ENCODE data around the gene UNC5A. TPM values are rescaled to one million over a fixed set of nuclear protein-coding genes. Genes with fewer than 3 reads are reported as not detected.

Gene UNC5A
- total RNA-seq (2014; rRNA removed; shearing (Covaris generic)), result 0.05 and 0.12 TPM in 2 replicates

DNA sequence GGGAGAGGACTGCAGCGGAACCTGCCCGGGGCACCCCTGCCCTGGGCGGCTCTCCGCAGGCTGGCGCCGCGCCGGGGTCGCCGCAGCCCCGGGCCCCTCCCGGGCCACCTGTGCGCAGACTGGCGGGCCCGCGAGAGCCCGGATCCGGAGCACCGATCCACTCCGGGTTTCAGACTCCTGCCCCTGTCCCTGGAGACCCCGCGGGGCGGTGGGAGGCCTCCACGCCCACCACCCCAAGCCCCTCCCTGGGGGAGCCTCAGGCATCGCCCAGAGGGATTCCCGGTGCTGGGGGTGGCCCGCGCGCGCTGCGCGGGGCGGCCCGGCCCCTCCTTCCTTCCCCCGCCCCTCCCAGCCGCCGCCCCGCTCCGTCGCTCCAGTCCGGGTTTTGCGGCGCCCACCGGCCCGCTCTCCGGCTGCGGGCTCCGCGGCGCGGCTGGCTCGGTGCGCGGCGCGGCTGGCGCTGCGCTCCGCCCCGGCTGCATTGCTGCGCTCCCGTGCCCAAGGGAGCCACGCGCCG, at the start of gene UNC5A:
TSS of gene UNC5A (plus strand) at position 479 of the 517 bp plus-strand sequence. CDS start 192 bp downstream, outside the sequence.
- DNase-seq (ENCODE audit: low read depth), result no peak

DNA sequence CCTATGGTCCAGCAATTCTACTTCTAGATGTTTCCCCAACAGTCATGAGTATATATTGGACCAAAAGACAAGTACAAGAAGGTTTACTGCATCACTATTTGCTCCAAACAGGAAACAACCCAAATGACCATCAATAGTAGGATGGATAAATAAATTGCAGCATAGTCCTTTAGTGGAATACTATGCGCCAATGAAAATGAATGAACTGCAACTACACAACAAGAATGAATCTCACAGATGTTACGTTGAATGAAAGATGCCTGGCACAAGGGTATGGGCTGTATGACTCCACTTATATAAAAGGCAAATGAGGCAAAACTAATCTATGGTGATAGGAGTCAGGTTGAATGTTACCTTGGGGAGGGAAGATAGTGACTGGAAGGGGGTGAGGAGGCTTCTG, 48.6 kb upstream of the UNC5A start:
- no peak for DNase-seq (ENCODE audit: low read depth)

GRCh38 chr5:176762489-176762888, 47.9 kb upstream of the UNC5A start:
- DNase-seq (ENCODE audit: low read depth), result peak; percentile 22

DNA sequence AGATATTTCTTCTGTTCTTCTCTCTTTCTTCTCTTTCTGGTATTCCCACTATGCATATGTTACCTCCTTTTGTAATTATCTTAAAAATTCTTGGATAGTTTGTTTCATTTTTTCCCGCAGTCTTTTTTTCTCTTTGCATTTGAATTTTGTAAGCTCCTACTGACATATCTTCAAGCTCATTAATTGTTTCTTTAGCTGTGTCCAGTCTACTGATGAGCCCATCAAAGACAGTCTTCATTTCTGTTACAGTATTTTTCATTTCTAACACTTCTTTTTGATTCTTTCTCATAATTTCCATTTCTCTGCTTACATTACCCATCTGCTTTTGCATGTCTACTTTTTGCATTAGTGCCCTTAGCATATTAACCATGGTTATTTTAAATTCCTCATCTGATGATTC, 44.7 kb upstream of the UNC5A start:
- DNase-seq (ENCODE audit: low read depth), result no peak

- no peak for DNase-seq (ENCODE audit: low read depth)
Observed at GRCh38 chr5:176768174-176768970, 42.0 kb upstream of the UNC5A start.

DNA sequence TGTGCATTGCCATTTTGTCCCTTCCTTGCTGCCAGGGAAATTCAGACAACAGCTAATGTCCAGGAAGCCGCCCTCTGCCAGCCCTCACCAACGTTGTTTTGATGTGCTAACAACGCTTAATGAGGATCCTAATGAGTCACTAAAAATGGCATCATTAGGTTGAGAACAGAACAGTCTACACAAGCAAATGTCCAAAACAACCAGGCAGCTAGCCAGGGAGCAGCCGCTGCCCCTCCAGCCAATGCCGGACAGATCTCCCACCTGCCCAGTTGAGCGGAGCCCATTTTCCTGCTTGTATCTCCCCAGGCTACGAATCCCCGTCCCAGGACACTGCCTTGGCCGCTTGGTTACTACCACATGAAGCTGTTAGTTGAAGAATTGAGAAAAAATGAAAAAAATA, 40.4 kb upstream of the UNC5A start:
- DNase-seq (ENCODE audit: low read depth), result no peak

- no peak for DNase-seq (ENCODE audit: low read depth)
Observed at GRCh38 chr5:176770431-176770830, 39.9 kb upstream of the UNC5A start.

GRCh38 chr5:176771102-176771845, 39.1 kb upstream of the UNC5A start:
- DNase-seq (ENCODE audit: low read depth), result no peak

DNA sequence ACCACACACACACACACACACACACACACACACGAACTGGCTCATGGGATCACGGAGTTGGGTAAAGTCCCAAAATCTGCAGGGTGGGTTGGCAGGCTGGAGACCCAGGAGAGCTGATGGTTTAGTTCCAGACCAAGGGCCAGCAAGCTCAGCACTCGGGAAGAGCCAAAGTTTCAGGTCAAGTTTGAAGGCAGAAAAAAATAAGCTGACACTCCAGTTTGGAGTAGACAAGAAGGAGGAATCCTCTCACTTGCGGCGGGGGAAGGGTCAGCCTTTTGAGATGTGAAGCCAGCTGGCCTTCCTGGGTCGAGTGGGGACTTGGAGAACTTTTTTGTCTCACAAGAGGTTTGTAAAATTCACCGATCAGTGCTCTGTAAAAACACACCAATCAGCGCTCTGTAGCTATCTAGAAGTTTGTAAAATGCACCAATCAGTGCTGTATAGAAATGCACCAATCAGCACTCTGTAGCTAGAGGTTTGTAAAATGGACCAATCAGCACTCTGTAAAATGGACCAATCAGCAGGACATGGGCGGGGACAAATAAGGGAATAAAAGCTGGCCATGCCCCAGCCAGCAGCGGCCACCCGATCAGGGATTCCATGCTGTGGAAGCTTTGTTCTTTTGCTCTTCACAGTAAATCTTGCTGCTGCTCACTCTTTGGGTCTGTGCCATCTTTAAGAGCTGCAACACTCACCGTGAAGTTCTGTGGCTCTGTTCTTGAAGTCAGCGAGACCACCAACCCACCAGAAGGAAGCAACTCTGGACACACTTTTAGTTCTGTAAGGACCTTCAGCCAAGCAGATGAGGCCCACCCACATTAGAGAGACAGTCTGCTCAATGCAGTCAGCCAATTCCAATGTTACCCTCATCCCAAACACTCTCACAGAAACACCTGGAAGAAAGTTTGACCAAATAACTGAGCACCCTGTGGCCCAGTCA, 37.8 kb upstream of the UNC5A start:
- DNase-seq (ENCODE audit: low read depth), result no peak

DNA sequence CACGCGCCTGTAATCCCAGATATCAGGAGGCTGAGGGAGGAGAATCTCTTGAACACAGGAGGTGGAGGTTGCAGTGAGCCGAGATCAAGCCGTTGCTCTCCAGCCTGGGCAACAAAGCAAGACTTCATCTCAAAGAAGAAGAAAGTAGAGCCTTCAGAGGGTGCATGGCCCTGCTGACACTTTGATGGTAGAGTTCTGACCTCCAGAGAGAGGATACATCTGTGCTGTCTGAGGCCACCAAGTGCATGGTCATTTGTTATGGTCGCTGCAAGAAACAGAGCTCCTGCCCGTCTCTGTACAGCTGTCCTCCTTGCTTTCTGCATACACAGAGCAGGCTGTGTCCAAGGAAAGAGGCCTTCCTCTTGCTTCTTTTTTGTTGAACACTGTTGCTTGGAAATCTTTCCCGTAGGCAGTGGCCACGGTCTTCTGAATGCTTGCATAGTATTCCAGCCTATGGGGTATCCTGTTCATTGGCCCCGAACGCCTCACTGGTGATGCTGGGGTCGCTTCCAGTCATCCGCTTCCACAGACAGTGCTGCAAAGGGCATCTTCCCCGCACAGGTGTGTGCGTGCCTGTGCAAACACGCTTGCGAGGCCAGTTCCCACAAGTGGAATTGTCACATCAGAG, 36.8 kb upstream of the UNC5A start:
- no peak for DNase-seq (ENCODE audit: low read depth)

GRCh38 chr5:176774216-176775171, 35.9 kb upstream of the UNC5A start:
- no peak for DNase-seq (ENCODE audit: low read depth)

- peak; percentile 32 for DNase-seq (ENCODE audit: low read depth)
Observed at GRCh38 chr5:176775409-176775808, 35.0 kb upstream of the UNC5A start.

- DNase-seq (ENCODE audit: low read depth), result no peak
Observed at GRCh38 chr5:176776141-176776865, 34.1 kb upstream of the UNC5A start.

- DNase-seq (ENCODE audit: low read depth), result no peak
Observed at GRCh38 chr5:176776916-176777315, 33.4 kb upstream of the UNC5A start.

GRCh38 chr5:176778921-176779465, 31.4 kb upstream of the UNC5A start:
- no peak for DNase-seq (ENCODE audit: low read depth)

DNA sequence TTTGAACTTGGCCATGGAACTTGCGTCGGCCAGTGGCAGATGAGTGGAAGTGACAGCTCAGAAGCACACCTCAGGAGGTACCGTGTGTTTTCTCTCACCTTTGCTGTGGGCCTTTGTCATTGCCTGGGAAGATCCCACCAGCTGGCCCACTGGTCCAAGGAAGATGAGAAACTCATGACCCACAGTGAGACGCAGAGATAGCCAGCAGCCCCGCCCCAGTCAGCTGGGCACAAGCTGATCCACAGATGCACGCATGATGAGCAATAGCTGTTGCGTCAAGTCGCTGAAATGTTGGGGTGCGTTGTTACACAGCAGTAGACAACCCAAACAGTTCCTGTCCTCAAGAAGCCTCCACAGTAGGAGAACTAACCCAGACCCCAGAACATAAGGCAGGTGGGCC, 30.8 kb upstream of the UNC5A start:
- DNase-seq (ENCODE audit: low read depth), result no peak

DNA sequence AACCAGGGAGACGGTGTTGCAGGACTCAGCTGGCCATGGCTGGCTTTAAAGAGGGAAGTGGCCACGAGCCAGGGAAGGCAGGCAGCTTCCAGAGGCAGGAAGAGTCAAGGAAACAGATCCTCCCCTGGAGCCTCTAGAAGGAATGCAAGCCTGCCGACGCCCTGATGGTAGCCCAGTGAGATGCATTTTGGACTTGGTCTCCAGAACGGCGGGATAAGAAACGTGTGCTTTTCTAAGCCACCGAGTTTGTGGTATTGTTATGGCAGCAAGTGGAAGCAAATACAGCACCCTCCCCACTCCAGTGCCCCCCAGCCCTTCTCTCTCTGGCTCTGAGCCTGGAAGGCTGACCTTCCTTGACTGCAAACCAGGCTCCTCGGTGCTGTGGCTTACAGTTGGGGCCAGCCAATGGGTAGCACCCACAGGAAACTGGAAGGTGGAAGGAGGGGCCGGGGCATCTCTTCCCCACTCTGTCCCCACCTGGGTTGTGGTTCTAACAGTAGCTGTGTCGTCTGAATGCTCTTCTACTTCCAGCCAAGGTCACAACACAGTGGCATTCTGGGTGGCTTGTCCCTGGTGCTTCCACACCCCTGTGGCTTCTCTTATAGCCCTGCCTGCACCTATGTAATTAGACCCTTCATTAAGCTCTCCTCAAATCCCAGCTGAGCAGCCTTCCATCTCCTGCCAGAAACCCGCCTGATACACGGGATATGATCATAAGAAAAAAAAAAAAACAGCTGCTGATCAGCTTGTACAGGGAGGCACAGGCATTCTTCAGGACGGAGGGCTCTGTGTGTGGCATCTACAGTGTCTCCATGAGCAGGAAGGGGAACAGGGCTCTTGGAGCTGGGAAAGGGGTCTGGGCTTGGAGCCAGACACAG, 29.9 kb upstream of the UNC5A start:
- DNase-seq (ENCODE audit: low read depth), result no peak

GRCh38 chr5:176781054-176781375, 29.3 kb upstream of the UNC5A start:
- DNase-seq (ENCODE audit: low read depth), result no peak
